ENCODE measurements around the gene RSPRY1. TPM values are rescaled to one million over a fixed set of nuclear protein-coding genes. Genes with fewer than 3 reads are reported as not detected.

RSPRY1 gene
- total RNA-seq, 1 donor from 2014 or later = 76.8 TPM

GRCh38 chr16:57235128-57236021, 49.2 kb downstream of the RSPRY1 start:
- H3K27ac ChIP-seq (ENCODE audit: low read depth, low read length) = peak overlapping the region; percentile 52
- no peak overlapping the region for H2AFZ ChIP-seq (ENCODE audit: low read depth, low read length)
- H3K36me3 ChIP-seq (ENCODE audit: insufficient read depth, low read length) = peaks cover 47% of the 10 kb centered on the region
- H3K36me3 Mint-ChIP-seq (ENCODE audit: low read depth, unreplicated experiment) = peaks cover 34% of the 10 kb centered on the region
- H3K4me1 Mint-ChIP-seq (ENCODE audit: low read depth, unreplicated experiment) = peaks cover 11% of the 10 kb centered on the region
- TF ChIP-seq CTCF (IDR thresholded peaks at IDR 0.05; ENCODE audit: insufficient read depth, low read depth, low read length) (no peak), EZH2 (IDR thresholded peaks at IDR 0.05; ENCODE audit: insufficient read depth, low read length) (no peak)
- H3K27ac Mint-ChIP-seq (ENCODE audit: unreplicated experiment) = peak overlapping the region; percentile 26
- H3K27me3 ChIP-seq (ENCODE audit: insufficient read depth, low read length) = no peaks in the 10 kb centered on the region
- peaks cover 10% of the 10 kb centered on the region for H3K4me1 ChIP-seq (ENCODE audit: insufficient read depth, low read length)
- H4K20me1 ChIP-seq (ENCODE audit: insufficient read depth, low read length) = peaks cover 6% of the 10 kb centered on the region
- no peaks in the 10 kb centered on the region for H3K9me3 Mint-ChIP-seq (ENCODE audit: unreplicated experiment)
- H3K4me3 Mint-ChIP-seq (ENCODE audit: unreplicated experiment) = no peak overlapping the region
- no peak overlapping the region for H3K4me3 ChIP-seq (ENCODE audit: insufficient read depth, low read depth, low read length)
- no peaks in the 10 kb centered on the region for H3K9me3 ChIP-seq (ENCODE audit: insufficient read depth, low read depth, low read length)
- no peaks in the 10 kb centered on the region for H3K79me2 ChIP-seq (ENCODE audit: insufficient read depth, low read length)
- no peaks in the 10 kb centered on the region for H3K27me3 Mint-ChIP-seq (ENCODE audit: low read depth, unreplicated experiment)
- peak overlapping the region; percentile 51 for H3K4me2 ChIP-seq (ENCODE audit: low read length)
- FAIRE-seq (no peak), DNase-seq (ENCODE audit: low read depth) (peak; percentile 63)
- H3K9ac ChIP-seq (ENCODE audit: low read length) = no peak overlapping the region

DNA sequence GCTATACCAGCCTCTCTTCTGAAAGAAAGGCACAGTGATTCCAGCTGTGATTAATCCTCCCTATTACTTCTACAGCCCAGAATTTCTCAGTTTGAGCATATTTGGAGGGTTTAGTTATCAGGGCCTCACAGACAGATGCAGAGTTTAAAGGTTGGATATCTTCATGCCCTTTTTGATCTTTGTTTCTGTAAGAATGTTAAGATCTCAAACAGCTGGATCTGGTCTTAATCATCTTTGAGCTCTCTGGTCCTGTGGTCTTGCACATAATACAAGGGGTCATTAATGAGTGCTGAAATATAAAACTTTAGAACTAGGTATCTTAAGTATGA, 49.9 kb downstream of the RSPRY1 start:
- Mint-ChIP-seq H3K9me3 (ENCODE audit: unreplicated experiment) (no peaks in the 10 kb centered on the region), H3K4me1 (ENCODE audit: low read depth, unreplicated experiment) (peaks cover 11% of the 10 kb centered on the region), H3K36me3 (ENCODE audit: low read depth, unreplicated experiment) (peaks cover 37% of the 10 kb centered on the region), H3K27me3 (ENCODE audit: low read depth, unreplicated experiment) (no peaks in the 10 kb centered on the region), H3K27ac (ENCODE audit: unreplicated experiment) (no peak overlapping the region), H3K4me3 (ENCODE audit: unreplicated experiment) (no peak overlapping the region)
- Histone ChIP-seq H3K9me3 (ENCODE audit: insufficient read depth, low read depth, low read length) (no peaks in the 10 kb centered on the region), H3K27ac (ENCODE audit: low read depth, low read length) (peak overlapping the region; percentile 52), H3K4me1 (ENCODE audit: insufficient read depth, low read length) (peaks cover 10% of the 10 kb centered on the region), H3K36me3 (ENCODE audit: insufficient read depth, low read length) (peaks cover 41% of the 10 kb centered on the region), H3K4me3 (ENCODE audit: insufficient read depth, low read depth, low read length) (no peak overlapping the region), H3K9ac (ENCODE audit: low read length) (peak overlapping the region; percentile 32), H4K20me1 (ENCODE audit: insufficient read depth, low read length) (peaks cover 6% of the 10 kb centered on the region), H3K4me2 (ENCODE audit: low read length) (peak overlapping the region; percentile 51), H3K79me2 (ENCODE audit: insufficient read depth, low read length) (no peaks in the 10 kb centered on the region), H3K27me3 (ENCODE audit: insufficient read depth, low read length) (no peaks in the 10 kb centered on the region), H2AFZ (ENCODE audit: low read depth, low read length) (no peak overlapping the region)
- FAIRE-seq (no peak), DNase-seq (ENCODE audit: low read depth) (no peak)
- TF ChIP-seq CTCF (IDR thresholded peaks at IDR 0.05; ENCODE audit: insufficient read depth, low read depth, low read length) = no peak
- TF ChIP-seq EZH2 (IDR thresholded peaks at IDR 0.05; ENCODE audit: insufficient read depth, low read length) = no peak

DNA sequence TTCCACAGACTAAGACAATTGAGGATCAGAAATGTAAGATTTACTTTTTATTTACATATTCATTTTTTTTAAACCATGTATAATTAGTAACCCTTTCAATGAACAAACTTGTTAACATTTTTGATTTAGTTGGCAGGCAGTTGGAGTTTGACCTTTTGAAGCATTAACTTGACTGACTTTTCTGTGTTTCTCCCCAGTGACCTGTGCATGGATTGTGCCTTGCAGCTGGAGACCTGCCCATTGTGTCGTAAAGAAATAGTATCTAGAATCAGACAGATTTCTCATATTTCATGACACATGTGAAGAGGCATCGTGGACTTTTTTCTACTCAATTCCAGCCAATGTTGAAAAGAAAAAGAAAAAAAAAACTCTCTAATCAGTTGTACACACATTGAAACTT, 52.6 kb downstream of the RSPRY1 start:
- no peak overlapping the region for H3K4me2 ChIP-seq (ENCODE audit: low read length)
- no peak for FAIRE-seq

More for the DNA sequence above, 52.6 kb downstream of the RSPRY1 start:
- Histone ChIP-seq H3K4me1 (ENCODE audit: insufficient read depth, low read length) (peaks cover 10% of the 10 kb centered on the region), H2AFZ (ENCODE audit: low read depth, low read length) (no peak overlapping the region), H4K20me1 (ENCODE audit: insufficient read depth, low read length) (peaks cover 6% of the 10 kb centered on the region), H3K36me3 (ENCODE audit: insufficient read depth, low read length) (peaks cover 23% of the 10 kb centered on the region), H3K79me2 (ENCODE audit: insufficient read depth, low read length) (no peaks in the 10 kb centered on the region), H3K4me3 (ENCODE audit: insufficient read depth, low read depth, low read length) (no peak overlapping the region), H3K27ac (ENCODE audit: low read depth, low read length) (no peak overlapping the region), H3K27me3 (ENCODE audit: insufficient read depth, low read length) (no peaks in the 10 kb centered on the region), H3K9me3 (ENCODE audit: insufficient read depth, low read depth, low read length) (no peaks in the 10 kb centered on the region), H3K9ac (ENCODE audit: low read length) (no peak overlapping the region)
- Mint-ChIP-seq H3K36me3 (ENCODE audit: low read depth, unreplicated experiment) (peaks cover 33% of the 10 kb centered on the region), H3K9me3 (ENCODE audit: unreplicated experiment) (no peaks in the 10 kb centered on the region), H3K27ac (ENCODE audit: unreplicated experiment) (no peak overlapping the region), H3K4me1 (ENCODE audit: low read depth, unreplicated experiment) (peaks cover 11% of the 10 kb centered on the region), H3K4me3 (ENCODE audit: unreplicated experiment) (no peak overlapping the region), H3K27me3 (ENCODE audit: low read depth, unreplicated experiment) (no peaks in the 10 kb centered on the region)
- DNase-seq (ENCODE audit: low read depth) = no peak
- no peak for TF ChIP-seq CTCF (IDR thresholded peaks at IDR 0.05; ENCODE audit: insufficient read depth, low read depth, low read length)
- TF ChIP-seq EZH2 (IDR thresholded peaks at IDR 0.05; ENCODE audit: insufficient read depth, low read length) = no peak
